ENCODE results near the gene FUCA1.

Gene FUCA1

DNA sequence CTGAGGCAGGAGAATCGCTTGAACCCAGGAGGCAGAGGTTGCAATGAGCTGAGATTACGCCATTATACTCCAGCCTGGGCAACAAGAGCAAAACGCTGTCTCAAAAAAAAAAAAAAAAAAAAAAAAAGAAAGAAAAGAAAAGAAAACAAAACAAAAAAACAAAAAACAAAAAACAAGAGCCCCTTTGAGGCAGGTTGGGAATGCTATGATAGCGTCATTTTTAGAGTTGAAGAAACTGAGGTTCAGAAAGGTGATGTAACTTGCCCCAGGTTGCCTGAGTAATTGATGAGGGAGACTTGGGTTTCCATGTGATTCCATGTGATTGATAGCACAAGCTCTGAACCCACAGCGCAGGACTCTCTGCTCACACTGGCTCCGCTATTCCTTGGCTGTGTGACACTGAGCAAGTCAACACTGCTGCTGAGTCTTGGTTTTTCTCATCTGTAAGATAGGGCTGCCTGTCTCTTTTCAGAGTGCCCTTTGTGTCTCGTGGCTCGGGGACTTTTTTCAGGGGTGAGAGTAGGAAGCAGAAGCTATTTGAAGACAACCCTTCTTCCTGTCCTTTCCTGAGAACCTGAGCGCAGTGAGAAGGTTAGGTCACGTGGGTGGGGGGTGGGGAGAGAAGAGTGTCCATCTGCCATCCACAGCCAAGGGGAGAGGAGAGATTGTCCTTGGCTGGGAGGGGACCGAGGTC lies 42.6 kb upstream of the FUCA1 start:
- Histone ChIP-seq H3K9me2 (replicated peaks; ENCODE audit: low read depth, low read length) (no peaks in the 10 kb centered on the region), H3K4me3 (ENCODE audit: low read length, poor library complexity, severe bottlenecking) (peak overlapping the region; percentile 70), H3K4me2 (ENCODE audit: low read depth, low read length, poor library complexity, severe bottlenecking) (peak overlapping the region; percentile 80), H3K9me3 (ENCODE audit: insufficient read depth, low read depth, low read length) (no peaks in the 10 kb centered on the region), H3K4me1 (ENCODE audit: insufficient read depth, low read length, poor library complexity, severe bottlenecking) (peaks cover 61% of the 10 kb centered on the region), H3K36me3 (ENCODE audit: insufficient read depth, low read length) (no peaks in the 10 kb centered on the region), H3K27me3 (ENCODE audit: insufficient read depth, low read length, poor library complexity, severe bottlenecking) (no peaks in the 10 kb centered on the region), H4K20me1 (ENCODE audit: insufficient read depth, low read length, poor library complexity, severe bottlenecking) (no peaks in the 10 kb centered on the region), H3F3A (ENCODE audit: low read depth) (0 out of 2 replicates have a peak, but pooled peaks cover 4% of the 10 kb centered on the region), H3K9ac (ENCODE audit: low read depth, low read length, poor library complexity, severe bottlenecking) (peak overlapping the region; percentile 68), H3K79me2 (ENCODE audit: insufficient read depth, low read length) (peaks cover 47% of the 10 kb centered on the region), H2AFZ (ENCODE audit: low read length) (no peak overlapping the region)
- no peak for TF ChIP-seq EZH2phosphoT487 (IDR thresholded peaks at IDR 0.05; ENCODE audit: borderline replicate concordance)
- TF ChIP-seq, protein P1, sequence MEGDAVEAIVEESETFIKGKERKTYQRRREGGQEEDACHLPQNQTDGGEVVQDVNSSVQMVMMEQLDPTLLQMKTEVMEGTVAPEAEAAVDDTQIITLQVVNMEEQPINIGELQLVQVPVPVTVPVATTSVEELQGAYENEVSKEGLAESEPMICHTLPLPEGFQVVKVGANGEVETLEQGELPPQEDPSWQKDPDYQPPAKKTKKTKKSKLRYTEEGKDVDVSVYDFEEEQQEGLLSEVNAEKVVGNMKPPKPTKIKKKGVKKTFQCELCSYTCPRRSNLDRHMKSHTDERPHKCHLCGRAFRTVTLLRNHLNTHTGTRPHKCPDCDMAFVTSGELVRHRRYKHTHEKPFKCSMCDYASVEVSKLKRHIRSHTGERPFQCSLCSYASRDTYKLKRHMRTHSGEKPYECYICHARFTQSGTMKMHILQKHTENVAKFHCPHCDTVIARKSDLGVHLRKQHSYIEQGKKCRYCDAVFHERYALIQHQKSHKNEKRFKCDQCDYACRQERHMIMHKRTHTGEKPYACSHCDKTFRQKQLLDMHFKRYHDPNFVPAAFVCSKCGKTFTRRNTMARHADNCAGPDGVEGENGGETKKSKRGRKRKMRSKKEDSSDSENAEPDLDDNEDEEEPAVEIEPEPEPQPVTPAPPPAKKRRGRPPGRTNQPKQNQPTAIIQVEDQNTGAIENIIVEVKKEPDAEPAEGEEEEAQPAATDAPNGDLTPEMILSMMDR (conservative IDR thresholded peaks at IDR 0.05; ENCODE audit: low read length): no peak

DNA sequence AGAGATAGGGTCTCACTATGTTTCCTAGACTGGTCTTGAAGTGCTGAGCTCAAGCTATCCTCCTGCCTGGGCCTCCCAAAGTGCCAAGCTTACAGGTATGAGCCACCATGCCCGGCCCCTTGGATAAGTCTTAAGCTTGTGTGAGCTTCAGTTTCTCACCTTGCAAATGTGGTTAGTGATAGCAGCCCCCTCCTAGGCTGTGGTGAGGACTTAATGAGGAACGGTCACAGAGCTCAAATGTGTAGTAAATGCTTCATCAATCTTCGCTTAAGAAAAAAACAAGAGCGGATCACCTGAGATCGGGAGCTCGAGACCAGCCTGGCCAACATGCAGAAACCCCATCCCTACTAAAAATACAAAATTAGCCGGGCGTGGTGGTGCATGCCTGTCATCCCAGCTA lies 42.1 kb upstream of the FUCA1 start:
- peak overlapping the region; percentile 80 for H3K4me2 ChIP-seq (ENCODE audit: low read depth, low read length, poor library complexity, severe bottlenecking)
- no peaks in the 10 kb centered on the region for H4K20me1 ChIP-seq (ENCODE audit: insufficient read depth, low read length, poor library complexity, severe bottlenecking)
- no peaks in the 10 kb centered on the region for H3K36me3 ChIP-seq (ENCODE audit: insufficient read depth, low read length)
- peak overlapping the region; percentile 70 for H3K4me3 ChIP-seq (ENCODE audit: low read length, poor library complexity, severe bottlenecking)
- no peak for TF ChIP-seq EZH2phosphoT487 (IDR thresholded peaks at IDR 0.05; ENCODE audit: borderline replicate concordance)
- TF ChIP-seq, protein P1 (conservative IDR thresholded peaks at IDR 0.05; ENCODE audit: low read length): no peak
- H3K4me1 ChIP-seq (ENCODE audit: insufficient read depth, low read length, poor library complexity, severe bottlenecking): peaks cover 65% of the 10 kb centered on the region
- no peaks in the 10 kb centered on the region for H3K9me3 ChIP-seq (ENCODE audit: insufficient read depth, low read depth, low read length)
- H3K9me2 ChIP-seq (replicated peaks; ENCODE audit: low read depth, low read length): no peaks in the 10 kb centered on the region
- 0 out of 2 replicates have a peak, but pooled peaks cover 4% of the 10 kb centered on the region for H3F3A ChIP-seq (ENCODE audit: low read depth)
- no peaks in the 10 kb centered on the region for H3K27me3 ChIP-seq (ENCODE audit: insufficient read depth, low read length, poor library complexity, severe bottlenecking)
- H3K9ac ChIP-seq (ENCODE audit: low read depth, low read length, poor library complexity, severe bottlenecking): peak overlapping the region; percentile 68
- H3K79me2 ChIP-seq (ENCODE audit: insufficient read depth, low read length): peaks cover 49% of the 10 kb centered on the region
- H2AFZ ChIP-seq (ENCODE audit: low read length): no peak overlapping the region

DNA sequence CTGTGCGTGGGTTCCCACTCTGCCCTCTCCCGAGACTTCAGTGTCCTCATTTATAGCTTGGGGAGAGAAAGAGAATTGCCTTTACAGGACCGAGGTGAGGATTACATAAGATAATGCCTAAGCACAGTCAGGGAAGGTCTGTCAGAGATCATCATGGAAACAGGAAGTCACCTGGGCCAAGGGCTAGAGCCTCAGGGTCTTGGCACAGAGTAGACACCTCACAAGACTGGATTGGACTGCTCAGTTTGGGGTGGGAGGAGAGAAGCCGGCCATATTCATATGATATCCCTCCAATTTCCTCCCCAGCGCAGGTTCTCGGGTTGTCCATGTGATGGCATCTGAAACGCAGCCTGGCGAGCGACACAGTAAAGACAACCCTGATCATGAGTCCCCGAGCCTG lies 41.3 kb upstream of the FUCA1 start:
- H3K4me3 ChIP-seq (ENCODE audit: low read length, poor library complexity, severe bottlenecking): peak overlapping the region; percentile 70
- H3K79me2 ChIP-seq (ENCODE audit: insufficient read depth, low read length): peaks cover 54% of the 10 kb centered on the region
- no peaks in the 10 kb centered on the region for H4K20me1 ChIP-seq (ENCODE audit: insufficient read depth, low read length, poor library complexity, severe bottlenecking)
- H2AFZ ChIP-seq (ENCODE audit: low read length): peak overlapping the region; percentile 55
- peaks cover 72% of the 10 kb centered on the region for H3K4me1 ChIP-seq (ENCODE audit: insufficient read depth, low read length, poor library complexity, severe bottlenecking)
- no peaks in the 10 kb centered on the region for H3K9me2 ChIP-seq (replicated peaks; ENCODE audit: low read depth, low read length)
- H3K9me3 ChIP-seq (ENCODE audit: insufficient read depth, low read depth, low read length): no peaks in the 10 kb centered on the region
- H3K4me2 ChIP-seq (ENCODE audit: low read depth, low read length, poor library complexity, severe bottlenecking): peak overlapping the region; percentile 80
- peak overlapping the region; percentile 68 for H3K9ac ChIP-seq (ENCODE audit: low read depth, low read length, poor library complexity, severe bottlenecking)
- H3K36me3 ChIP-seq (ENCODE audit: insufficient read depth, low read length): no peaks in the 10 kb centered on the region
- no peaks in the 10 kb centered on the region for H3K27me3 ChIP-seq (ENCODE audit: insufficient read depth, low read length, poor library complexity, severe bottlenecking)
- TF ChIP-seq, protein P1 (conservative IDR thresholded peaks at IDR 0.05; ENCODE audit: low read length): no peak
- no peak for TF ChIP-seq EZH2phosphoT487 (IDR thresholded peaks at IDR 0.05; ENCODE audit: borderline replicate concordance)
- H3F3A ChIP-seq (ENCODE audit: low read depth): no peaks in the 10 kb centered on the region

Measured in Loucy (cell line).